Iris pigment epithelial cell (primary cell): ENCODE results near the gene TXNIP.
A peak's percentile ranks its signal among the peaks of the same experiment; 100 is the strongest.

ENCODE experiments used
- DNase-seq: peaks from one replicate; pipeline ENCODE4 v3.0.0-alpha.2; 2011; ENCODE audit warnings: low read depth

Gene TXNIP

DNA sequence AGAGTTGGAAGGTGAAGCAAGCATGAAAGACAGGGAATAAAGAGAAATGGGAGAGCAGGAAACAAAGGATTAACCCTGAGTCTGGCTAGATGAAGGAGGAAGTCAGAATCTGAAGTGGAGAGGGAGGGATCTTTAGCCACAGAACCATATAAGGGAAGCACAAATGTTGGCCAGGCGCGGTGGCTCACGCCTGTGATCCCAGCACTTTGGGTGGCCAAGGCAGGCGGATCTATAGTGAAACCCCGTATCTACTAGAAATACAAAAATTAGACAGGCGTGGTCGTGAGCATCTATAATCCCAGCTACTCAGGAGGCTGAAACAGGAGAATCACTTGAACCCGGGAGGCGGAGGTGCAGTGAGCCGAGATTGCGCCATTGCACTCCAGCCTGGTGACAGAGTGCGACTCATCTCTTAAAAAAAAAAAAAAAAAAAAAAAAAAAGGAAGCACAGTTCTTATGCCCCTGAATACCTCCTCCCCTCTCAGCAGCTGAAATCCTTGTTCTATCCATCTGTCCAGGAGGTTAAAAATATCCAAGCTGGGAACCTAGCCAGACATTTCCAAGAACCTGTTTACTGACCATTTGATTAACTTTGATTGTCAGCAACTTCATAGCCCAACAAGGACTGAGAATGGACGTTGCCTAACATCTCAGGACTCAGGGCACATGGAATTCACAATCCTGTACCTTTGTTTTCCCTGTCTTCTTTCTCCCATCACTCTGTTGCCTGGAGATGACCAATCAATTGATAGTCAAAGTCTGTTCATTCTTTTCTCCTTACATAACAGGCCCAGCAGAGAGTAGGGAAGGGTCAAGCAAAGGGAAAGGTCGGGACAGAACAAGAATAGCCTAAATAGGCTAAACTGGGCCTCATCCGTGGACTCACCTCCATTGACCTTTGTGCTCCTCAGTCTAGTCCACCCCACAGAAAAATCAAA, 10.6 kb downstream of the TXNIP start:
- DNase-seq = peak; percentile 63

DNA sequence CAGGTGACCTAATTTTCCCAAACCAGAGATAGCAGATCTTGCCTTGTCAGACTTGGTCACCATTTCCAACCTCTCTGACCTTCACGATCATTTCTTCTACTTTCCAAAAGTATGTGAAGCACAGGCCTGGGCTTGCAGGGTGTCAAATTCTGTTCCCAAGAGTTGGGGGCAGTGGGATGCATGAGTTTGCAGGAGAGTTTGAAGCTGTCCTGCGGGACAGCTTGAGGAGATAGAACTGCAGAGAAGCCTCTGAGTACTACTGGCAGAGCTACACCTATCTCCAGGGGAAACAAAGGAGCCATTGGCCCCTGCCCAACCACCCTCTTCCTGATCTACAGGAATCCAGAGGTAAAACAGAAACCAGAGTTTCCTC, 11.3 kb downstream of the TXNIP start:
- no peak for DNase-seq

DNA sequence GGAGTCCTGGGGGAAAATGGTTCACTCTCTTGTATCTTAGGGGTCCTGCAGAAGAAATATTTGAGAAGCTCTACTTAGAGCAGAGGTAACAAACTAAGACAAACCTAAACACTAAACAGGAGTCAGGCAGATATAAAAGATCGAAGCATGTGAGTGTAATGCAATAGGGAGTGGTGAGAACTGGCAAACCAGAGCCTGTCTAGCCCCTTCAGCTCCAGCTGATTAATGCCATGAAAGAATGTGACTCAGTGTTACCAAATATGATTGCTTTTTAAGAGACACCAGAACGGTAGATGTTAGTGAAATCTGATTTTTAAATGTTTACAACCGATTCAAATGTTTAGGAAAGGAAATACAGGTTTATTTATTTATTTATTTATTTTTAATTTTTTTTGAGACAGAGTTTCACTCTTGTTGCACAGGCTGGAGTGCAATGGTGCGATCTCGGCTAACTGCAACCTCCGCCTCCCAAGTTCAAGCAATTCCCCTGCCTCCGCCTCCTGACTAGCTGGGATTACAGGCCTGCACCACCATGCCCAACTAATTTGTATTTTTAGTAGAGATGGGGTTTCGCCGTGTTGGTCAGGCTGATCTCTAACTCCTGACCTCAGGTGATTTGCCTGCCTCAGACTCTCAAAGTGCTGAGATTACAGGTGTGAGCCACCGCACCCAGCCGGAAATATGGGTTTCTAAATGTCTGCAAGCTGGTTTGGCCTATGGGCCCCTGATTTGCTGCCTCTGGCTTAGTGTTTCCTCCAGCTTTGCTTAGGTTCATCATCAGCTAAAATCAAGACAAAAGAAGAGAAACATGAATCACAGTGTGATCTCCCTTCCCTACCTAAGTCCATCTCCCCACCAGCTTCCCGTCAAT, 12.2 kb downstream of the TXNIP start:
- DNase-seq = no peak

GRCh38 chr1:145983206-145983675, 13.1 kb downstream of the TXNIP start:
- DNase-seq = no peak

DNA sequence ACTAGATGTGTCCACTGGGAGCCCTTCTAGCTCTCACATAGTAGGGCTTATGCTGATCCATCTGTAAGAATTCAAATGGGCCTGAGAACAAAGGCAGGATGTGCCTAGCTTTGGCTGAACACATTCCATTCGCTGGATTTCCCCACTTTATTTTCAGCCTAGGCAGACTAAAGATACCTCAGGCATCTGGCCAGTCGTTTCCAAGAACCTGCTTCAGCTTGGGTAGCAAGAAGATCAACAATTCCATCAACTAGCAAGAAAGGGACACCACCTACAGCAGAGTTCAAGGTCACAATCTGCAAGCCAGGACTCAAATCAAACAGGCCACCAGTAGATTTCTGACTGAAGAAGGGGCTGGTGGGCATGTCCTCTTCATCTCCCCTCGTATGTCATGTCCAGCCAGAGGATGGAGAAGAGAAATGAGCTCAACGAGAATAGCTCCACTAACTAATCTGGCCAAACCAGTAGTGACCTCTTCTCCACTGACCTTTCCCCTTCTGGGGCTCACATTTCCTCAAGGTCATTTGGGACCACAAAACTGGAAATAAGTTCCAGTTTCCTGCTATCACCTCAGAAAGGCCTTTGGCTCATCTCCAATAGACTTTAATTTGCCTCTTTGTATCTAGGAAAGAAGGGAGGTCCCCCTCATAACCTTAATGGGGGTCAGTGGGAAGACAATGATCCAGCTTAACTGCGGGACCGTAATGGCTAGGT, 14.2 kb downstream of the TXNIP start:
- no peak for DNase-seq

DNA sequence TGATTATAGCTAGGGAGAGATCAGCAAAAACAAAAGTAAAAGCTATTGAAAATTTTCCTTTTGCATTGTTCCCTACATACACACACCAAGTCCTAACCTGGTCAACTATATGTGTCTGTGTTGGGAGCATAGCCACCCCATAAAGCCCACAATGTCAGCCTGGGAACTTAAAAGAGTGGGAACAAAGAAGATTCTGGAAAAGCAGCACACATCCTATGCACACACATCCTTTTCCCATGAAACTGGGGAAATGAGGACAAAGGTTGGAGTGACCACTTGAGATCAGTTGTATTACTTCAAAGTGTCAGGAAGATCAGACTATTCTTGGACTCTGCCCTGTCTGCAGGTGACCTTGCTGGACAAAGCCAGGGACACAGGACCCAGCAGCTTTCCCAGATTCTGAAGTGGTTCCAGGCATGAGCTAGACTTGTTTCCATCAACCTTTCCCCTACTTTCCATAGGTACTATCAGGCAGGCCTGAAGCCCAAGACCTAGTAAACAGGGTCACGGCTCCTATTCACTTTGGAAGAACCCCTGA, 15.9 kb downstream of the TXNIP start:
- DNase-seq = no peak

- no peak for DNase-seq
These were observed 16.5 kb downstream of the TXNIP start for GRCh38 chr1:145979746-145980456.

DNA sequence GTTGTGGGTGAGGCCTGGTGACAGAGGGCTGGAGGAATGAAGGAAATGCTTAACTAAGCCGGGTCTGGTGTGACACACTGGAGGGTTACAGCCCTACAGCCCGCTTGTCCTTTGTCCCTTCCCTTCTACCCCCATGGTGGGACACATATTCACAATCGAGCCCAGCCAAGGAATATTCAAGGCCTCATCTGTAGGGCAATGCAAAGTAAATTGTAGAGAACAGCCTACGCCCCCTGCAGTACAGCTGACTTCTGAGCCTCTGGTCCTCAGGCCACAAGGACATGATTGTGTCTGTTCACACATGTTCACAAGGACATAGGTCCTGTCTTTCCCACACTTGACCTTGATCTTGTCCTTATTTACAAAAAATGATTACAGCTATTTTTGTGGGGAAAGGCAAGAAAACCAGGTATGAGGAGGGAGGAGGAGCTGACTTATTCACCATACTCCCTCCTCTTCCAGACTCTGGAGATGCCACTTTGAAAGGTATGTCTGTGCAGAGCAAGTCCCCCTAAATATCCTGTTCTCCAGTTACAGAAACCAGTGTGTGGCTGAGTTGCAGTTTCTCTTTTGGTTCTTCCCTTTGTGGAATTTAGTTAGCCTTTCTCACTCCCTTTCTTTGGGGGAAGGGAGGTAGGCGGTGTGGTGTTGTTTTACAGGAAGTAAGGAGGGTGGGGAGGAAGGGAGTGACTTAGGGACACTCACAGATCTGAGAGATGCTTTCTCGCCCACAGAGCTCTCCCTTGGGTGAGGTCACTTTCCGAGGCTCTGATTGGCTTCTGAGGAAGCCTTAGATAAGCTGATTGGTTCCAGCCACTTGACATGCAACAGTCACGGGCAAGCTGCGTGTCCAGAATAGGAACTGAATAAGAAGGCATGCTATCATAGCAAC, 17.3 kb downstream of the TXNIP start:
- DNase-seq = peak; percentile 100

GRCh38 chr1:145978471-145978853, 17.9 kb downstream of the TXNIP start:
- DNase-seq = no peak

GRCh38 chr1:145977486-145978470, 18.6 kb downstream of the TXNIP start:
- peak; percentile 83 for DNase-seq

GRCh38 chr1:145977016-145977415, 19.4 kb downstream of the TXNIP start:
- no peak for DNase-seq

GRCh38 chr1:145975216-145975615, 21.2 kb downstream of the TXNIP start:
- DNase-seq = no peak

DNA sequence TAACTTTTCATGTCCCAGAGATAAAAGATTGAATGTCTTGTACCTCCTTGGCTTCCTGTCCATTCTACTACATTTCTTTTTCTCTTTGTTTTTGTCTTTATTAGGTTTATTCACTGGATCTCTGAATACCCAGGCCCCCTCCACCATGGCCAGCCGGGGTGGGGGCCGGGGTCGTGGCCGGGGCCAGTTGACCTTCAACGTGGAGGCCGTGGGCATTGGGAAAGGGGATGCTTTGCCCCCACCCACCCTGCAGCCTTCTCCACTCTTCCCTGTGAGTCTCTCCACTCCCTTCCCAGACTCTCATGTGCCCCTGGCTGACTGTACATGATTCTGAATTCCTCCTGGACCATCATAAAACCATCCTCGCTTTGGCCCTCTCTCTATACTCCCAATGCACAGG, 21.7 kb downstream of the TXNIP start:
- DNase-seq = no peak

- DNase-seq = no peak
These were observed 23.8 kb downstream of the TXNIP start for GRCh38 chr1:145972580-145972979.

- no peak for DNase-seq
These were observed 29.1 kb downstream of the TXNIP start for GRCh38 chr1:145967288-145967687.

- DNase-seq = no peak
These were observed 31.1 kb downstream of the TXNIP start for GRCh38 chr1:145965119-145965744.

- peak; percentile 95 for DNase-seq
These were observed 31.9 kb downstream of the TXNIP start, which contains the start of the genes ANKRD34A and POLR3GL for GRCh38 chr1:145964328-145965118. Gene ANKRD34A, minus strand, starts transcription at chr1:145964575. Its CDS starts 2,816 bp downstream, at chr1:145961759. Gene POLR3GL, plus strand, starts transcription at chr1:145964690. Its CDS starts 10,176 bp downstream, at chr1:145974866.
